ENCODE measurements around the gene TJP2.

TJP2 gene

GRCh38 chr9:69173891-69174615 lies at the start of gene TJP2:
Gene TJP2, plus strand, starts transcription at chr9:69174277. Its CDS starts 96 bp downstream, at chr9:69174373.
- DNase-seq, result no peak

GRCh38 chr9:69130456-69131441 lies 43.3 kb upstream of the TJP2 start:
- DNase-seq, result no peak

GRCh38 chr9:69131682-69132081 lies 42.4 kb upstream of the TJP2 start:
- DNase-seq, result no peak

GRCh38 chr9:69132361-69132760 lies 41.7 kb upstream of the TJP2 start:
- no peak for DNase-seq

- no peak for DNase-seq
Measured at GRCh38 chr9:69134412-69134811, 39.7 kb upstream of the TJP2 start.

GRCh38 chr9:69136185-69136584 lies 37.9 kb upstream of the TJP2 start:
- DNase-seq, result no peak

GRCh38 chr9:69136779-69137178 lies 37.3 kb upstream of the TJP2 start:
- no peak for DNase-seq

- no peak for DNase-seq
Measured at GRCh38 chr9:69137311-69137710, 36.8 kb upstream of the TJP2 start.

GRCh38 chr9:69139596-69139995 lies 34.5 kb upstream of the TJP2 start:
- DNase-seq, result no peak

- no peak for DNase-seq
Measured at GRCh38 chr9:69140123-69140735, 33.8 kb upstream of the TJP2 start.

- DNase-seq, result no peak
Measured at GRCh38 chr9:69141851-69142250, 32.2 kb upstream of the TJP2 start.

GRCh38 chr9:69143291-69143690 lies 30.8 kb upstream of the TJP2 start:
- DNase-seq, result no peak

- no peak for DNase-seq
Measured at GRCh38 chr9:69145144-69145715, 28.8 kb upstream of the TJP2 start.

GRCh38 chr9:69147041-69147834 lies 26.8 kb upstream of the TJP2 start:
- DNase-seq, result no peak

GRCh38 chr9:69149321-69149807 lies 24.7 kb upstream of the TJP2 start:
- no peak for DNase-seq

GRCh38 chr9:69151506-69151905 lies 22.6 kb upstream of the TJP2 start:
- DNase-seq, result no peak

GRCh38 chr9:69153707-69154521 lies 20.2 kb upstream of the TJP2 start:
- DNase-seq, result no peak

GRCh38 chr9:69155341-69156030 lies 18.6 kb upstream of the TJP2 start:
- DNase-seq, result no peak

GRCh38 chr9:69157751-69158466 lies 16.2 kb upstream of the TJP2 start:
- no peak for DNase-seq

- no peak for DNase-seq
Measured at GRCh38 chr9:69158471-69158870, 15.6 kb upstream of the TJP2 start.

Measured in NCI-H1436 treated with DMSO at 0.1 percent for 48 hours (cell line).